Keratinocyte (primary cell): Measurements from ENCODE around the gene EYS. TPM values are rescaled to one million over a fixed set of nuclear protein-coding genes. Genes with fewer than 3 reads are reported as not detected.

Experiments
- DNase-seq: peaks from one replicate; pipeline ENCODE4 v3.0.0-alpha.2; 2011; ENCODE audit warnings: low read depth, missing footprints, low spot score
- FAIRE-seq: peaks from 2 replicates; lab custom pipeline; 2011; peaks lifted over from hg19 to GRCh38; lab: Jason Lieb, UNC
- H2AFZ ChIP-seq: 2 replicates; pipeline ENCODE4 v1.6.0; 2012; ENCODE audit warnings: low read length, control low read depth, inconsistent platforms; ENCODE audit not compliant: control insufficient read depth
- H3K27ac ChIP-seq: 2 replicates; pipeline ENCODE4 v1.5.1; 2011; ENCODE audit warnings: low read length; ENCODE audit not compliant: control insufficient read depth, insufficient read depth
- H3K27me3 ChIP-seq: 3 replicates; pipeline ENCODE4 v1.6.0; 2011; ENCODE audit warnings: low read length; ENCODE audit not compliant: control insufficient read depth, insufficient read depth; ENCODE audit errors: extremely low read depth
- H3K36me3 ChIP-seq, 2 experiments: 2 replicates in 1 of 2; 3 replicates in 1 of 2; pipeline ENCODE4 v1.5.1; 2011; ENCODE audit warnings: low read length in 2 of 2, mild to moderate bottlenecking in 1 of 2; ENCODE audit not compliant: control insufficient read depth in 2 of 2, insufficient read depth in 2 of 2; ENCODE audit errors: extremely low read depth in 1 of 2
- H3K4me1 ChIP-seq: 3 replicates; pipeline ENCODE4 v1.5.1; 2011; ENCODE audit warnings: low read length; ENCODE audit not compliant: control insufficient read depth, insufficient read depth; ENCODE audit errors: extremely low read depth
- H3K4me2 ChIP-seq: 3 replicates; pipeline ENCODE4 v1.6.0; 2011; ENCODE audit warnings: low read depth, low read length; ENCODE audit not compliant: control insufficient read depth, insufficient read depth; ENCODE audit errors: extremely low read depth
- H3K4me3 ChIP-seq, 3 experiments: fragments of 200-600 bp in 1 of 3; sonication (generic) in 1 of 3; 2 replicates in 2 of 3; 3 replicates in 1 of 3; pipeline ENCODE4 v1.5.1; 2011 to 2016; ENCODE audit warnings: low read length in 3 of 3, mild to moderate bottlenecking in 3 of 3, control low read depth in 2 of 3, inconsistent platforms in 1 of 3, low read depth in 1 of 3, mixed read lengths in 1 of 3, mixed run types in 1 of 3, moderate library complexity in 1 of 3; ENCODE audit not compliant: control insufficient read depth in 2 of 3, insufficient read depth in 2 of 3; ENCODE audit errors: extremely low read depth in 1 of 3
- H3K79me2 ChIP-seq: 2 replicates; pipeline ENCODE4 v1.6.0; 2012; ENCODE audit warnings: low read length; ENCODE audit not compliant: control insufficient read depth, insufficient read depth
- H3K9ac ChIP-seq: 3 replicates; pipeline ENCODE4 v1.6.0; 2011; ENCODE audit warnings: low read length; ENCODE audit not compliant: control insufficient read depth, insufficient read depth; ENCODE audit errors: extremely low read depth
- H3K9me1 ChIP-seq: 3 replicates; pipeline ENCODE4 v1.6.0; 2011; ENCODE audit warnings: low read length; ENCODE audit not compliant: control insufficient read depth, insufficient read depth; ENCODE audit errors: extremely low read depth
- H3K9me3 ChIP-seq: 2 replicates; pipeline ENCODE4 v1.5.1; 2012; ENCODE audit warnings: low read depth, low read length; ENCODE audit not compliant: control insufficient read depth
- H4K20me1 ChIP-seq: 3 replicates; pipeline ENCODE4 v1.6.0; 2011; ENCODE audit warnings: low read length; ENCODE audit not compliant: control insufficient read depth, insufficient read depth; ENCODE audit errors: extremely low read depth
- CTCF ChIP-seq, 3 experiments: IDR thresholded peaks in 1 of 3; conservative IDR thresholded peaks in 1 of 3; optimal IDR thresholded peaks in 1 of 3; 2 replicates in 2 of 3; 3 replicates in 1 of 3; pipeline versions ENCODE3 to v1.5.1; 2011; ENCODE audit warnings: low read length in 3 of 3, mild to moderate bottlenecking in 3 of 3, moderate library complexity in 2 of 3, control low read depth in 1 of 3, inconsistent platforms in 1 of 3; ENCODE audit not compliant: insufficient read depth in 2 of 3; ENCODE audit errors: extremely low read depth in 1 of 3
- EZH2 ChIP-seq: IDR thresholded peaks from one replicate; pipeline ENCODE4 v1.6.1; 2012; ENCODE audit warnings: inconsistent platforms, mild to moderate bottlenecking, low read length, moderate library complexity
- dilution Hi-C: fragments of 300-500 bp; cut with MboI; formaldehyde crosslinking; loops from one replicate; pipeline ENCODE4 v1.7.0; 2020; ENCODE audit warnings: low sequenced_read_pairs; ENCODE audit not compliant: extremely low pct_ligation_motif_present
- polyA plus RNA-seq, 5 experiments: library from polyadenylated mRNA; depleted of rRNA in 3 of 5; stranded (reverse) in 3 of 5; stranded (forward) in 1 of 5; unstranded in 1 of 5; fragments of >200 nt; gene quantifications; 1 replicate in 1 of 5; 2 replicates in 3 of 5; 3 replicates in 1 of 5; pipeline versions ENCODE4 v1.2.1 to v1.2.3, GENCODE V29; 2011 to 2012; ENCODE audit warnings: missing spikeins in 2 of 5, low read depth in 1 of 5, low replicate concordance in 1 of 5

The EYS gene
- polyA plus RNA-seq, 1 donor (not counting 4 experiments of a cell fraction or from before 2014, with no cell fraction given), result 0.34 TPM

GRCh38 chr6:64644024-64644423 is 1063.0 kb downstream of the EYS start:
- dilution Hi-C loops, result no loop called here
- DNase-seq, result no peak

GRCh38 chr6:64630901-64631300 is 1076.1 kb downstream of the EYS start:
- Histone ChIP-seq H2AFZ (no peak overlapping the region), H4K20me1 (no peaks in the 10 kb centered on the region), H3K79me2 (no peaks in the 10 kb centered on the region), H3K36me3 (no peaks in the 10 kb centered on the region), H3K4me3 (no peak overlapping the region), H3K9me1 (no peaks in the 10 kb centered on the region), H3K9me3 (no peaks in the 10 kb centered on the region), H3K4me2 (no peak overlapping the region), H3K4me1 (no peaks in the 10 kb centered on the region), H3K9ac (no peak overlapping the region), H3K27me3 (no peaks in the 10 kb centered on the region), H3K27ac (no peak overlapping the region)
- TF ChIP-seq CTCF (optimal IDR thresholded peaks at IDR 0.05 in 1 of 3, IDR thresholded peaks at IDR 0.05 in 1 of 3, conservative IDR thresholded peaks at IDR 0.05 in 1 of 3; ENCODE audit: extremely low read depth in 1 of 3, insufficient read depth in 2 of 3, low read length in 3 of 3), result no peak
- no peak for TF ChIP-seq EZH2
- dilution Hi-C loops, result no loop called here
- FAIRE-seq, result no peak
- DNase-seq, result no peak

More at GRCh38 chr6:64644024-64644423, 1063.0 kb downstream of the EYS start:
- FAIRE-seq, result no peak
- Histone ChIP-seq H3K79me2 (no peaks in the 10 kb centered on the region), H3K9ac (no peak overlapping the region), H3K27me3 (no peaks in the 10 kb centered on the region), H3K4me3 (no peak overlapping the region), H3K9me1 (no peaks in the 10 kb centered on the region), H4K20me1 (no peaks in the 10 kb centered on the region), H3K9me3 (no peaks in the 10 kb centered on the region), H3K36me3 (no peaks in the 10 kb centered on the region), H3K4me1 (no peaks in the 10 kb centered on the region), H2AFZ (no peak overlapping the region), H3K4me2 (no peak overlapping the region), H3K27ac (no peak overlapping the region)
- TF ChIP-seq CTCF (optimal IDR thresholded peaks at IDR 0.05 in 1 of 3, IDR thresholded peaks at IDR 0.05 in 1 of 3, conservative IDR thresholded peaks at IDR 0.05 in 1 of 3; ENCODE audit: extremely low read depth in 1 of 3, insufficient read depth in 2 of 3, low read length in 3 of 3), result no peak
